Limb (tissue), 2 donors: Measurements from ENCODE around the gene SH3BP1.
"Not testable (repeated sequence)": the region's sequence is repeated elsewhere in the genome, so short reads cannot be mapped to it uniquely, and the experiment has no call there.

Experiments used
- DNase-seq, 2 donors: peaks; one replicate each; pipeline ENCODE4 v3.0.0-alpha.2; 2016; ENCODE audit errors: extremely low spot score in 2 of 2

SH3BP1 gene, protein sequence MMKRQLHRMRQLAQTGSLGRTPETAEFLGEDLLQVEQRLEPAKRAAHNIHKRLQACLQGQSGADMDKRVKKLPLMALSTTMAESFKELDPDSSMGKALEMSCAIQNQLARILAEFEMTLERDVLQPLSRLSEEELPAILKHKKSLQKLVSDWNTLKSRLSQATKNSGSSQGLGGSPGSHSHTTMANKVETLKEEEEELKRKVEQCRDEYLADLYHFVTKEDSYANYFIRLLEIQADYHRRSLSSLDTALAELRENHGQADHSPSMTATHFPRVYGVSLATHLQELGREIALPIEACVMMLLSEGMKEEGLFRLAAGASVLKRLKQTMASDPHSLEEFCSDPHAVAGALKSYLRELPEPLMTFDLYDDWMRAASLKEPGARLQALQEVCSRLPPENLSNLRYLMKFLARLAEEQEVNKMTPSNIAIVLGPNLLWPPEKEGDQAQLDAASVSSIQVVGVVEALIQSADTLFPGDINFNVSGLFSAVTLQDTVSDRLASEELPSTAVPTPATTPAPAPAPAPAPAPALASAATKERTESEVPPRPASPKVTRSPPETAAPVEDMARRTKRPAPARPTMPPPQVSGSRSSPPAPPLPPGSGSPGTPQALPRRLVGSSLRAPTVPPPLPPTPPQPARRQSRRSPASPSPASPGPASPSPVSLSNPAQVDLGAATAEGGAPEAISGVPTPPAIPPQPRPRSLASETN

GRCh38 chr22:37639070-37639760, at the start of gene SH3BP1:
SH3BP1 (plus strand) TSS chr22:37639669; CDS start chr22:37639788, 119 bp downstream.
- peak in 1 of 2 donors; percentile 72 for DNase-seq

GRCh38 chr22:37591081-37591480, 48.4 kb upstream of the SH3BP1 start:
- DNase-seq = not testable (repeated sequence)

- no peak for DNase-seq
These were observed 47.6 kb upstream of the SH3BP1 start for GRCh38 chr22:37591823-37592404.

- DNase-seq = no peak
These were observed 45.2 kb upstream of the SH3BP1 start for GRCh38 chr22:37594237-37594636.

DNA sequence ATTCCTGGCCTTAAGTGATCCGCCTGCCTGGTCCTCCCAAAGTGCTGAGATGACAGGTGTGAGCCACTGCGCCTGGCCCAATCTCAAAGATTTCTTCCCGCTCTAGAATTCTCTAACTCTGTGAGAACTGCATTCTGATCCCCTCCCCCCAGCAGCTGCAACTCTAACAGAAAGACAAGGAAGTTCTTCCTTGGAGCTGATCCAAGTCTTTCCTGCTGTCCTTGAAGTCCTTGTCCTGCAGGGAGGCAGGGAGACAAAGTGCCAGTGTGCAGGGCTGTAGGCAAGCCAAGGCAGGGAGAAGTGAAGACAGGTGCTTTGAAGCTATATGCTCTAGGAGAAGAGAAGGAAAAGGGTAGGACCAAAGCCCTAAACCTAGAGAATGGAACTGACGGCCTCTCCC, 40.3 kb upstream of the SH3BP1 start:
- DNase-seq = peak in 1 of 2 donors; percentile 47

GRCh38 chr22:37601203-37601539, 38.3 kb upstream of the SH3BP1 start:
- DNase-seq = no peak

DNA sequence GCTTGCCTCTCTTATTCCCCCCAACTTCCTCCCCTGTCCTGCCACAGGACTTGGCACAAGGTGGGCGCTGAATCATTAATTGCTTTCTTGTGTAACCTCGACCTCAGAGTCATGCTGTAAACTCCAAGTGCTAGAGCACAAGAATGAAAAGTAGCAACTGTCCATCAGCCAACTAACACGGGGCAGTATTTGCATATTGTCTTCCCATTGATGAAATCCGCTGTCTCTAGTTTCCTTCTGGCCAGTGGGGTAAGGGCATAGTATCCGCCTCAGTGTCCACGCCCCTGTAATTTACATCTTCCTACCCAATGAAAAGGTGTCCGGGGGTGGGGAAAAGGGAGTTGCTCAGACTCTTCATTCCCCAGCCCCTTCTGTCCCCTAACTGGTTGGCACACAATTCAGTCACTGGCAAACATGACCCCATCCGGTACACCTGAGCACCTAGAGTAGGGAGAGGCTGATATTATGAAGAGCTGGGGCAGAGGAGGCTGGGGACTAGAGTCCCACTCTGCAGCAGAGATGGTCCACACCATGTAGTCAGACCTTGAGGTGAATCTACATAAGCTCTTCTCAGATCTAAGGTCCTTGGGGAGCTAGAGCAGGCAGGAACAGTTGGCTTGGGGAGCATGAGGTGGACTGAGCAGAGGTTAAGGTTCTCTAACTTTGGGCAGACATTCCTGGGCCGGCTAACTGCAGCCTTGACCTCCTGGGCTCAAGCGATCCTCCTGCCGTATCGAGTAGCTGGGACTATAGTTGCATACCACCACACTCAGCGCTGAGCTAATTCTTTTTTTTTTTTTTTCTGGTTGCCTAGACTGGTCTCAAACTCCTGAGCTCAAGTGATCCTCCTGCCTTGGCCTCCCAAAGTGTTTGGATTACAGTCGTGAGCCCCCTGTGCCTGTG, 37.7 kb upstream of the SH3BP1 start:
- no peak for DNase-seq

GRCh38 chr22:37602546-37603277, 36.8 kb upstream of the SH3BP1 start:
- not testable (repeated sequence) for DNase-seq

DNA sequence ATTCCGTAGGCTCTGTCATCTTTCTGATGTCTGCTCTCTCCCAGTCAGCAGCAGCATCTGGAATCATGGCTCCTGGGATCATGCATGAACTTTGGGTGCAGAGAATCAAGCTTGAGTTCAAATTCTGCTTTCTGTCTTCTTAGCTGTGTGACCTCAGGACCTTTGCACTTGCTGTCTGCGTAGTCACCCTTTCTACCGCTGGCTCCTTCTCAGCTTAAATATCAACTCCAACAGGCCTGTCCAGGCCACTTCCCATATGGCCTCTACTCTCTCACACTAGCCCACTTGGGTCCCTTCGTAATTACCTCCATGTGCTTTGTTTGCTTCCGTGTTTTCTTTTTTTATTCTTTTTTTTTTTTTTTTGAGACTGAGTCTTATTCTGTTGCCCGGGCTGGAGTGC, 35.4 kb upstream of the SH3BP1 start:
- no peak for DNase-seq

DNA sequence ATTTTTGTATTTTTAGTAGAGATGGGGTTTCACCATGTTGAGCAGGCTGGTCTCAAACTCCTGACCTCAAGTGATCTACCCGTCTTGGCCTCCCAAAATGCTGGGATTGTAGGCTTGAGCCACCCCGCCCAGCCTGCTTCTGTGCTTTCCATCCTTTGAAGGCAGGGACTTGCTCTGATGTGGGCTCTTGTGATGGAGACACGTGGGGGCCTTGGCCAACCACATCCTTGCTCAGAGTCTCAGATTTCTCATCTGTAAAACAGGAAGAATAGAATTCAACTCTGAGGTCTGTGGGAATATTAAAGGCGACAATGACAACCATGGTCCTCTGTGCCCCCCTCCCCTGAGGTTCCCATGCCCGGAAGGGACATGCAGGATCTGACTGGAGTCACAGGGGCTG, 34.6 kb upstream of the SH3BP1 start:
- DNase-seq = no peak

DNA sequence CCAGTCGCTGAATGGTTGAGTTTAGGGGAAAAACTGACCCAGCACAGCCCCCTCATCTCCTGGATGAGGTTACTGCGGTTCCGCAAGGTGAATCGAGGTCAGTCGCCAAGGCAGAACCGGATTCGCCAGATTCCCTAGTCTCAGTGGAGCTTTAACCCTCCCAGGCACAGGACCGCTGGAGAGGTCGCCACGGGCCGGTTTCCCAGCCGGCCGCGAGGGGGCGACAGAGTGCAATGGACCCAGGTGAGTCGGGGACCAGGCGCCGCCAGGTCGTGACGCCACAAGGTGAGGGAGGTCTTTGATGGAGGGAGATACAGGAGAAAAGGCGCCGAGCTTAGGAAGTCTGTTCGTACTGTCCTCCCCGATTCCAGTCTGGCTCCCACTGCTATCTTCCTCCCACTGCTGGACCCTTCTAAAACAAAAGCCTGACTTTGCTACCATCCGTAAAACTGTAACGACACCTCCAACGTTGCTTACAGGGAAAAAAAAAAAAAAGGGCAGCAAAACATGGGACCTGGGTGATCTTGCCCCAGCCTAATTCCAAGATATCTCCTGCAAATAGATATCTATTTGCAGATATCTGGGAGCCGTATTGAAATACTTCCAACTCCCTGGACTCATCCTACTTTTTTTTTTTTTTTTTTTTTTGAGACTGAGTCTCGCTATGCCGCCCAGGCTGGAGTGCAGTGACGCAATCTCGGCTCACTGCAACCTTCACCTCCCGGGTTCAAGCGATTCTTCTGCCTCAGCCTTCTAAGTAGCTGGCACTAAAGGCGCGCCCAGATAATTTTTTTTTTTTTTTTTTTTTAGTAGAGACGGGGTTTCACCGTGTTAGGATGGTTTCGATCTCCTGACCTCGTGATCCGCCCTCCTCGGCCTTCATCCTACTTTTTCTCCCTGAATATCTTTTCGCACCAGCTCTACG, 32.2 kb upstream of the SH3BP1 start:
- DNase-seq = peak; percentile 66 to 92

GRCh38 chr22:37607935-37608476, 31.5 kb upstream of the SH3BP1 start:
- peak in 1 of 2 donors; percentile 65 for DNase-seq

GRCh38 chr22:37608477-37609239, 30.8 kb upstream of the SH3BP1 start, which contains the start of gene GGA1:
GGA1 (plus strand) TSS chr22:37608834; CDS start chr22:37608861, 27 bp downstream.
- DNase-seq = peak; percentile 94 to 97

DNA sequence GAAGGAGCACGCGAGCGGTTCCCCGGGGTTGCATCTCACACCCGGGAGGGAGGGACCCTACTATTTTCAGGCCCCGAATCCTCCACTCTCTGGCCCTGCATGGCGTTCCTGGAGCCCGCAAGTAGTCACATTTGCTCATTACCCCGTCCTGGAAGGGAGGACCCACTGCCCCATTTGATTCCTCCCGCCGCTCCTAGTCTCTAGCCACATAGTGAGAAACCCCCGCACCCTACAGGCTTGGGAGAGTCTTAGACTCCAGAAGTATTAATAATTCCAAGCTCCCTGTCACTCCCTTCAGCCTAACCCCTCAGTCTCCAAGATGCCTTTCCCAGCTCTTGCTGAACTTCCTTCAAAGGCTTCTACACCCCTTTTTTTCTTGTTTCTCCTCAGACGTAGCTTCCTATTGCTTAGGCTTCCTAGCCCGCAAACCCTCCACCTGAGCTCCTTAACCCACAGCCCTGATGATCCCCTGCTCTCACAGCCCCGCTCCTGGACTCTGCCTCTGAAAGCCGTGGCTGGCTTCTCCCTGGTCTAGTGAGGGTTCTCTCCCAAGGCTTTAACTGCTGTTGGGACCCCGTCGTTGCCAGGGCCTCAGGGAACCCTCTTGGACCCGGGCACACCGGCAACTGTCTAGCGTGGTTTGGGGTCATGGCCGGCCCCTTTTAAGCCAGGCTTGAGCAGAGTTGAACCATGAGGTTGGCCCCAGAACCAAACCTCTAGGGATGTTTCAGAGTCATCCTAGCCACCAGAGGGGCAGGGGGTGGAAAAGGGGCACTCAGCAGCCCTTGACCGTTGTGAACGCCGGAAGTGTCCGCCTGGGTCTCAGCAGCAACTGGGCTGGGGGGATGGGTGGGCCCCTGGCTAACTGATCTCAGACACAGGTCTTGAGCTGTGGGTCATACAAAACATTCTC, 30.0 kb upstream of the SH3BP1 start:
- DNase-seq = peak in 1 of 2 donors; percentile 34

GRCh38 chr22:37610153-37610475, 29.4 kb upstream of the SH3BP1 start:
- not testable (repeated sequence) for DNase-seq

GRCh38 chr22:37610480-37611129, 28.9 kb upstream of the SH3BP1 start:
- DNase-seq = no peak
